Measurements from ENCODE around the gene UBXN4.

- TF ChIP-seq CTCF (IDR thresholded peaks at IDR 0.05; ENCODE audit: low read length): no peak
- no peak for TF ChIP-seq EZH2 (optimal IDR thresholded peaks at IDR 0.05; ENCODE audit: low read depth, low read length)
Measured at GRCh38 chr2:135728064-135728743, 13.5 kb upstream of the UBXN4 start.

Data from MM.1S (cell line).